ENCODE measurements around the gene ABLIM3. TPM values are rescaled to one million over a fixed set of nuclear protein-coding genes. Genes with fewer than 3 reads are reported as not detected.

The ABLIM3 gene
- total RNA-seq, 1 donor from 2014 or later, result 8.0 TPM

GRCh38 chr5:149166591-149167100 is 25.4 kb downstream of the ABLIM3 start:
- Mint-ChIP-seq H3K27ac (no peak overlapping the region), H3K4me1 (ENCODE audit: unreplicated experiment) (peaks cover under 1% of the 10 kb centered on the region), H3K4me3 (no peak overlapping the region), H3K9me3 (no peaks in the 10 kb centered on the region), H3K27me3 (peaks cover 24% of the 10 kb centered on the region), H3K36me3 (no peaks in the 10 kb centered on the region)
- no peak for DNase-seq (ENCODE audit: extremely low spot score, unreplicated experiment)
- TF ChIP-seq, protein P1, sequence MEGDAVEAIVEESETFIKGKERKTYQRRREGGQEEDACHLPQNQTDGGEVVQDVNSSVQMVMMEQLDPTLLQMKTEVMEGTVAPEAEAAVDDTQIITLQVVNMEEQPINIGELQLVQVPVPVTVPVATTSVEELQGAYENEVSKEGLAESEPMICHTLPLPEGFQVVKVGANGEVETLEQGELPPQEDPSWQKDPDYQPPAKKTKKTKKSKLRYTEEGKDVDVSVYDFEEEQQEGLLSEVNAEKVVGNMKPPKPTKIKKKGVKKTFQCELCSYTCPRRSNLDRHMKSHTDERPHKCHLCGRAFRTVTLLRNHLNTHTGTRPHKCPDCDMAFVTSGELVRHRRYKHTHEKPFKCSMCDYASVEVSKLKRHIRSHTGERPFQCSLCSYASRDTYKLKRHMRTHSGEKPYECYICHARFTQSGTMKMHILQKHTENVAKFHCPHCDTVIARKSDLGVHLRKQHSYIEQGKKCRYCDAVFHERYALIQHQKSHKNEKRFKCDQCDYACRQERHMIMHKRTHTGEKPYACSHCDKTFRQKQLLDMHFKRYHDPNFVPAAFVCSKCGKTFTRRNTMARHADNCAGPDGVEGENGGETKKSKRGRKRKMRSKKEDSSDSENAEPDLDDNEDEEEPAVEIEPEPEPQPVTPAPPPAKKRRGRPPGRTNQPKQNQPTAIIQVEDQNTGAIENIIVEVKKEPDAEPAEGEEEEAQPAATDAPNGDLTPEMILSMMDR (conservative IDR thresholded peaks at IDR 0.05), result no peak

DNA sequence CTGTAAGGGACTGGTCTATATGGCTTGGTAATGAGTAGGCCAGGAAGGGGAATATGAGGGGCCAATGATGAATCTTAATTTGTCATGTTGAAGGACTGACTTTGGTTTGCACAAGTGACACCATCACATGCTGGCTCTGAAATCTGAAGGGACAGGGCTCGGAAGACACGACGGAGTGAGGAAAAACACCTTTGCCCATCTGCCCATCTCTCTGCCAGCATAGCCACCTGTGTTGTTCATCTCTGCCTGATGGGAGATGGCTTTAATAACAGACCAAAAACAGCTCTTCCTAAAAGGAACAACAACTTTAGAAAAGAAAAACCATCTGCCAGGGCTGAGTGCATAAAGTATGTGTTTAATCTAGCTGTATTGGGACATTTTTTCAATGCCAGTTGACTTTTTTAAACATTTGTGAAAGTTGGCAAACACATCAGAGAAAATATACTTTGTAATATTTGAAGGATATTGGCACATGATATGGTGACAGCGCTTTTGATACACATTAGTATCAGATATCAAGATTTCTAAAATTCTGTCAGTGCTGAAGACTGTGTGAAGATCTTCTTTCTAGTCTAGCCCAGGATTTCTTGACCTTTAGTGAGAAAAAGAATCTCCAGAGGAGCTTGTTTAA is 27.1 kb downstream of the ABLIM3 start:
- peaks cover 24% of the 10 kb centered on the region for H3K27me3 Mint-ChIP-seq
- TF ChIP-seq, protein P1 (conservative IDR thresholded peaks at IDR 0.05), result no peak
- H3K4me3 Mint-ChIP-seq, result no peak overlapping the region
- no peaks in the 10 kb centered on the region for H3K9me3 Mint-ChIP-seq
- DNase-seq (ENCODE audit: extremely low spot score, unreplicated experiment), result no peak
- H3K36me3 Mint-ChIP-seq, result no peaks in the 10 kb centered on the region
- H3K4me1 Mint-ChIP-seq (ENCODE audit: unreplicated experiment), result peaks cover 5% of the 10 kb centered on the region
- no peak overlapping the region for H3K27ac Mint-ChIP-seq

DNA sequence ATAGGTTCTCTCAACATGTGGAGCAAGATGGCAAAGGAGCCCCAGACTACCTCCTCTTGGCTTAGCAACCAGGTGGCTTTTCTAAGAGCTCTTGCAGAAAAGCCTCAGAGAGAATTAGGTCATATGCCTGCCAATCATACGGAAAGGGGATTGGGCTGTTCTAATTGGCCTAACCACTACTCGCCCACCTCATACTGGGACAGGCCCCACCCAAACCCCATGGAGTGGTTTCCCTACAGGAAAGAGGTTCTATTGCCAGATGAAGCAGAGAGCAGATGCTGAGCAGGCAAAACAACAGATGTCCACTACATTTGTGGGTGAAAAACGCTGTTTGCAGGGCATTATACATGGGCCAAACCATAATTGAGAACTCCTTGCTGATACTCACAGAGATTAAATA is 29.0 kb downstream of the ABLIM3 start:
- no peaks in the 10 kb centered on the region for H3K9me3 Mint-ChIP-seq
- TF ChIP-seq, protein P1 (conservative IDR thresholded peaks at IDR 0.05), result no peak
- H3K4me1 Mint-ChIP-seq (ENCODE audit: unreplicated experiment), result peaks cover 5% of the 10 kb centered on the region
- no peak overlapping the region for H3K4me3 Mint-ChIP-seq
- H3K27ac Mint-ChIP-seq, result no peak overlapping the region
- no peak for DNase-seq (ENCODE audit: extremely low spot score, unreplicated experiment)
- H3K27me3 Mint-ChIP-seq, result peaks cover 24% of the 10 kb centered on the region
- H3K36me3 Mint-ChIP-seq, result no peaks in the 10 kb centered on the region

DNA sequence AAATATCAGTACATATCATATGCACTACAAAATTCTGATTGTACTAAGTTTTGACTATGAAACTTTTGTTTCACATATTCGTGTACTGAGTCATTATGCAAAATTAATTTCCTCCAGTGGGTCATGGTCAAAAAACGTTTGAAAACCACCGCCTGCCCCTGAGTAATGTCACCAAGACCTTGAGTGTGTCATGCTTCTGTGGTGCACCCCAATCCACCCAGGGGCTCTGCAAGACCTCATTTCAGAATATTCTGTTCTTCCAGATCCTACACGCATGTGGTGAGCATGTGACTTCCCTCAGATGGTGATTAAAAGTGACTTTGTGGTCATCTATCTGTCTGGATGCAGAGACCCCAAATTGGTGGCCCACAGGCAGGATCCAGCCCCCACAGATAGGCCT is 31.0 kb downstream of the ABLIM3 start:
- Mint-ChIP-seq H3K4me1 (ENCODE audit: unreplicated experiment) (peaks cover 5% of the 10 kb centered on the region), H3K27me3 (peaks cover 26% of the 10 kb centered on the region), H3K4me3 (no peak overlapping the region), H3K27ac (no peak overlapping the region), H3K9me3 (no peaks in the 10 kb centered on the region), H3K36me3 (no peaks in the 10 kb centered on the region)
- no peak for DNase-seq (ENCODE audit: extremely low spot score, unreplicated experiment)
- TF ChIP-seq, protein P1 (conservative IDR thresholded peaks at IDR 0.05), result no peak

DNA sequence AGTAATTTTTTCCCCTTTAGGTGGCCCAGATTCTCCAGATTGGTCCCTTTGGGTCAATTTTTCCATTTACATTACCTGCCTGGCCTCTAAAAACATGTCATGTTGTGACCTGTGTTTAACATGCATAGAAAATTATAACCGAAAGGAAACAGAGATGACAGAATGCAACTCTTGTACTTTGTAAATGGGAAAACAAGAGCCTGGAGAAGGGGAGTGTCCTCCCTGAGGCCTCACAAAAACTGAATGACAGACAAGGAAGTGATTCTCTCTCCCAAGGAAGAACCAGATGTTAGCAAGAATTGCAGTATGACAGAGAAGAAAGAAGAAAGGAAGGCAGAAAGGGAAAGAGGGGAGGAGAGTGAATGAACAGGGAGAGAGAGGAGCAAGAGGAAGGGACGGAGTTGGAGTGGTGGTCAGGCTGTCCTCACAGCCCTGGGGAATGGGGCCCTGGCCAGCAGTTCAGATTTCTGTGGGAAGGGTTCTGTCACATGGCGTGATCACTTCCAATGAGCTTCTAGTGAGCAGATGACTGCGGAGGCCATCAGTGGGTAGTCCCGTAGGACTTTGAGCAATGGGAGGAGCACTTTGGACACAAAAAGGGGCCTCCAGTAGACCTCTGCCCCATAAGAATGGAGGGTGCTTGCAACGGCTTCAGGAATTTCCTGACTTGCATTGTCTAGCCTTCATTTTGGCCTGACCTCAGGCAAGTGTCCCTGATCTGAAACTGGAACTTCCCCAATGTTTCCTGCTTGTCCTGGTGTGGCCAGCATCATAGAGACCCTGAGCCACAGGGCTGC is 31.6 kb downstream of the ABLIM3 start:
- peak overlapping the region; percentile 3 for H3K27ac Mint-ChIP-seq

More for the DNA sequence above, 31.6 kb downstream of the ABLIM3 start:
- Mint-ChIP-seq H3K4me1 (ENCODE audit: unreplicated experiment) (peaks cover 9% of the 10 kb centered on the region), H3K27me3 (peaks cover 24% of the 10 kb centered on the region), H3K4me3 (no peak overlapping the region), H3K9me3 (no peaks in the 10 kb centered on the region), H3K36me3 (no peaks in the 10 kb centered on the region)
- DNase-seq (ENCODE audit: extremely low spot score, unreplicated experiment), result no peak
- TF ChIP-seq, protein P1 (conservative IDR thresholded peaks at IDR 0.05), result no peak
